H1 (cell line): ENCODE data around the gene TPPP2. TPM values are rescaled to one million over a fixed set of nuclear protein-coding genes. Genes with fewer than 3 reads are reported as not detected.

ENCODE experiments used
- CBX5 ChIP-seq: fragments of 300-800, 300-1000 bp; sonication (generic); IDR thresholded peaks from 2 replicates; pipeline ENCODE4 v1.7.1; 2016; ENCODE audit warnings: antibody characterized with exemption, low read length, low read depth
- CTBP2 ChIP-seq: IDR thresholded peaks from 2 replicates; pipeline ENCODE4 v1.7.0; 2011; ENCODE audit warnings: borderline replicate concordance, mild to moderate bottlenecking, moderate library complexity, mixed read lengths, low read length; ENCODE audit not compliant: insufficient read depth, insufficient read length
- MAFK ChIP-seq: IDR thresholded peaks from 2 replicates; pipeline ENCODE4 v1.6.1; 2012; ENCODE audit warnings: low read depth, mild to moderate bottlenecking, improper control_type of control experiment, low read length
- RNF2 ChIP-seq: fragments of 200-900, 300-1000 bp; sonication (generic); IDR thresholded peaks from 2 replicates; pipeline ENCODE4 v1.7.1; 2016; ENCODE audit warnings: borderline replicate concordance, low read depth, mild to moderate bottlenecking, antibody characterized with exemption, low read length; ENCODE audit not compliant: poor library complexity, severe bottlenecking; ENCODE audit errors: missing control alignments
- polyA plus RNA-seq, 7 experiments: library from polyadenylated mRNA; depleted of rRNA in 3 of 7; stranded (reverse) in 5 of 7; unstranded in 2 of 7; fragments of >200 nt in 5 of 7; fragments of 200-250 nt in 2 of 7; gene quantifications; 1 replicate in 5 of 7; 2 replicates in 1 of 7; 4 replicates in 1 of 7; pipeline versions ENCODE4 v1.2.1 to v1.2.3, GENCODE V29; 2011 to 2013; ENCODE audit warnings: missing spikeins in 2 of 7, mixed read lengths in 2 of 7
- total RNA-seq: library from RNA; stranded (reverse); fragmentation: NEBNext Ultra II Directional; extraction: Animal tissue kit (Norgen Biotek cat#: 25700); gene quantifications from 2 replicates; pipeline ENCODE4 v1.2.1, GENCODE V29; 2021

The TPPP2 gene
- total and polyA plus RNA-seq, 2 of the 8 experiments (the other 6 are each of a cell fraction or from before 2014, with no cell fraction given) = not detected

DNA sequence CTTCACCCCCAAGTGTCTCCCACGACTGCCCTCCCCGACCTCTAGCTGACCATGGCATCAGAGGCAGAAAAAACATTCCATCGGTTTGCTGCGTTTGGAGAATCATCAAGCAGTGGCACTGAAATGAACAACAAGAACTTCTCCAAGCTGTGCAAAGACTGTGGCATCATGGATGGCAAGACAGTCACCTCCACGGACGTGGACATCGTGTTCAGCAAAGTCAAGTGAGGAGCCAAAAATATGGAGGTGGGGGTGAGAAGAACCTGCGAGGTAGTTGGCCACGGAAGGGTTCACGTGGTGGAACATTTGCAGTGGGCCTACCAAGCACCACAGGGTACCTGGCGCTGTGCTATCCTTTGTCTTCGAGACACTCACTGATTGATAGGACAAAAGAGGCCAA is 514 bp downstream of the TPPP2 start (continued):
- TF ChIP-seq CBX5 = no peak
- TF ChIP-seq CTBP2 = no peak
- TF ChIP-seq RNF2 = no peak
- TF ChIP-seq MAFK = no peak
